Measurements from ENCODE around the gene DGKI. TPM values are rescaled to one million over a fixed set of nuclear protein-coding genes. Genes with fewer than 3 reads are reported as not detected.
"Not testable (repeated sequence)": the region's sequence is repeated elsewhere in the genome, so short reads cannot be mapped to it uniquely, and the experiment has no call there.

The DGKI gene
- total and polyA plus RNA-seq, 4 donors = 0.01 to 0.37 (median 0.31) TPM

DNA sequence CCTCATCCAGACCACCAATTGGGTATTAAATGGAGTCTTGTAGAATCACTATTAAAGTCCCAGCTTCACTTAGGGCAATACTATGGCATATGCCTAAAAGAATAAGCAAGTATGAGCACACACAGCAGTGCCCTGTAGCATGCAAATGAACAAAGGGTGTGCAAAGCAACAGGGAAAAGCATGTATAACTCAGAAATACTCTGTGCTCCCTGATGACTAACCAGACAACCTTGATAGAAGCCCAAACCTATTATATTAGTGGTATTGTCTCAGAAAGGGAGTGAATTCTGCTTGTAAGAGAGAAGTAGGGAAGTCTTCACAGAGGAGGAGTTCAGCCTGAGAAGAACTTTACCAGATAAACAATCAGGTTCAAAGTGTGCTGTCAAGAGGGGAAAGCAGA lies 131.2 kb downstream of the DGKI start (continued):
- TF ChIP-seq HNF4A (conservative IDR thresholded peaks at IDR 0.05) (no peak), RAD21 (IDR thresholded peaks at IDR 0.05) (no peak), JUND (IDR thresholded peaks at IDR 0.05) (no peak)
- TF ChIP-seq, protein P1, sequence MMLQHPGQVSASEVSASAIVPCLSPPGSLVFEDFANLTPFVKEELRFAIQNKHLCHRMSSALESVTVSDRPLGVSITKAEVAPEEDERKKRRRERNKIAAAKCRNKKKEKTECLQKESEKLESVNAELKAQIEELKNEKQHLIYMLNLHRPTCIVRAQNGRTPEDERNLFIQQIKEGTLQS (IDR thresholded peaks at IDR 0.05) = no peak

- Histone ChIP-seq H3K9me3 (ENCODE audit: control insufficient read depth in 4 of 4, low read length in 3 of 4) (no peaks in the 10 kb centered on the region), H3K27me3 (ENCODE audit: control insufficient read depth in 4 of 4, insufficient read depth in 4 of 4, low read length in 3 of 4) (peaks cover 0 to 5% (median 0%) of the 10 kb centered on the region in 4 donors), H3K4me1 (ENCODE audit: control insufficient read depth in 4 of 4, insufficient read depth in 4 of 4, low read length in 3 of 4) (no peaks in the 10 kb centered on the region), H3K36me3 (ENCODE audit: control insufficient read depth in 4 of 4, insufficient read depth in 3 of 4, low read depth in 1 of 4, low read length in 3 of 4) (no peaks in the 10 kb centered on the region), H3K9ac (ENCODE audit: low read depth in 1 of 2, low read length in 2 of 2) (no peak overlapping the region), H3K4me3 (ENCODE audit: low read depth in 1 of 3, low read length in 3 of 3) (no peak overlapping the region), H3K27ac (ENCODE audit: low read depth in 1 of 2, low read length in 2 of 2) (no peak overlapping the region)
- no peak for DNase-seq (ENCODE audit: low spot score)
- no peak for TF ChIP-seq EGR1 (IDR thresholded peaks at IDR 0.05; ENCODE audit: low read depth in 2 of 2)
- no peak for TF ChIP-seq RXRA (IDR thresholded peaks at IDR 0.05)
- TF ChIP-seq, protein P2, sequence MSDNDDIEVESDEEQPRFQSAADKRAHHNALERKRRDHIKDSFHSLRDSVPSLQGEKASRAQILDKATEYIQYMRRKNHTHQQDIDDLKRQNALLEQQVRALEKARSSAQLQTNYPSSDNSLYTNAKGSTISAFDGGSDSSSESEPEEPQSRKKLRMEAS (IDR thresholded peaks at IDR 0.05) = no peak
- no peak for TF ChIP-seq SP1 (IDR thresholded peaks at IDR 0.05)
- no peak for TF ChIP-seq FOXA1 (IDR thresholded peaks at IDR 0.05)
- TF ChIP-seq, protein P3, sequence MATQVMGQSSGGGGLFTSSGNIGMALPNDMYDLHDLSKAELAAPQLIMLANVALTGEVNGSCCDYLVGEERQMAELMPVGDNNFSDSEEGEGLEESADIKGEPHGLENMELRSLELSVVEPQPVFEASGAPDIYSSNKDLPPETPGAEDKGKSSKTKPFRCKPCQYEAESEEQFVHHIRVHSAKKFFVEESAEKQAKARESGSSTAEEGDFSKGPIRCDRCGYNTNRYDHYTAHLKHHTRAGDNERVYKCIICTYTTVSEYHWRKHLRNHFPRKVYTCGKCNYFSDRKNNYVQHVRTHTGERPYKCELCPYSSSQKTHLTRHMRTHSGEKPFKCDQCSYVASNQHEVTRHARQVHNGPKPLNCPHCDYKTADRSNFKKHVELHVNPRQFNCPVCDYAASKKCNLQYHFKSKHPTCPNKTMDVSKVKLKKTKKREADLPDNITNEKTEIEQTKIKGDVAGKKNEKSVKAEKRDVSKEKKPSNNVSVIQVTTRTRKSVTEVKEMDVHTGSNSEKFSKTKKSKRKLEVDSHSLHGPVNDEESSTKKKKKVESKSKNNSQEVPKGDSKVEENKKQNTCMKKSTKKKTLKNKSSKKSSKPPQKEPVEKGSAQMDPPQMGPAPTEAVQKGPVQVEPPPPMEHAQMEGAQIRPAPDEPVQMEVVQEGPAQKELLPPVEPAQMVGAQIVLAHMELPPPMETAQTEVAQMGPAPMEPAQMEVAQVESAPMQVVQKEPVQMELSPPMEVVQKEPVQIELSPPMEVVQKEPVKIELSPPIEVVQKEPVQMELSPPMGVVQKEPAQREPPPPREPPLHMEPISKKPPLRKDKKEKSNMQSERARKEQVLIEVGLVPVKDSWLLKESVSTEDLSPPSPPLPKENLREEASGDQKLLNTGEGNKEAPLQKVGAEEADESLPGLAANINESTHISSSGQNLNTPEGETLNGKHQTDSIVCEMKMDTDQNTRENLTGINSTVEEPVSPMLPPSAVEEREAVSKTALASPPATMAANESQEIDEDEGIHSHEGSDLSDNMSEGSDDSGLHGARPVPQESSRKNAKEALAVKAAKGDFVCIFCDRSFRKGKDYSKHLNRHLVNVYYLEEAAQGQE (IDR thresholded peaks at IDR 0.05) = no peak
- no peak for TF ChIP-seq GABPA (IDR thresholded peaks at IDR 0.05 in 1 of 2, conservative IDR thresholded peaks at IDR 0.05 in 1 of 2)
- no peak for TF ChIP-seq HNF4G (IDR thresholded peaks at IDR 0.05)
- TF ChIP-seq JUND (IDR thresholded peaks at IDR 0.05) = no peak
- TF ChIP-seq TAF1 (conservative IDR thresholded peaks at IDR 0.05) = no peak
- TF ChIP-seq FOXA2 (IDR thresholded peaks at IDR 0.05) = no peak
- TF ChIP-seq, protein P4, sequence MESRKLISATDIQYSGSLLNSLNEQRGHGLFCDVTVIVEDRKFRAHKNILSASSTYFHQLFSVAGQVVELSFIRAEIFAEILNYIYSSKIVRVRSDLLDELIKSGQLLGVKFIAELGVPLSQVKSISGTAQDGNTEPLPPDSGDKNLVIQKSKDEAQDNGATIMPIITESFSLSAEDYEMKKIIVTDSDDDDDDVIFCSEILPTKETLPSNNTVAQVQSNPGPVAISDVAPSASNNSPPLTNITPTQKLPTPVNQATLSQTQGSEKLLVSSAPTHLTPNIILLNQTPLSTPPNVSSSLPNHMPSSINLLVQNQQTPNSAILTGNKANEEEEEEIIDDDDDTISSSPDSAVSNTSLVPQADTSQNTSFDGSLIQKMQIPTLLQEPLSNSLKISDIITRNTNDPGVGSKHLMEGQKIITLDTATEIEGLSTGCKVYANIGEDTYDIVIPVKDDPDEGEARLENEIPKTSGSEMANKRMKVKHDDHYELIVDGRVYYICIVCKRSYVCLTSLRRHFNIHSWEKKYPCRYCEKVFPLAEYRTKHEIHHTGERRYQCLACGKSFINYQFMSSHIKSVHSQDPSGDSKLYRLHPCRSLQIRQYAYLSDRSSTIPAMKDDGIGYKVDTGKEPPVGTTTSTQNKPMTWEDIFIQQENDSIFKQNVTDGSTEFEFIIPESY (IDR thresholded peaks at IDR 0.05) = no peak
- 76% methylated on average over 3 of the region's 3 CpGs for WGBS
These were observed 131.7 kb downstream of the DGKI start for GRCh38 chr7:137715121-137715520.

GRCh38 chr7:137706330-137706729 lies 140.4 kb downstream of the DGKI start:
- not testable (repeated sequence) for H3K4me1 ChIP-seq (ENCODE audit: control insufficient read depth in 4 of 4, insufficient read depth in 4 of 4, low read length in 3 of 4); H3K9ac ChIP-seq (ENCODE audit: low read depth in 1 of 2, low read length in 2 of 2); H3K27ac ChIP-seq (ENCODE audit: low read depth in 1 of 2, low read length in 2 of 2); H3K27me3 ChIP-seq (ENCODE audit: control insufficient read depth in 4 of 4, insufficient read depth in 4 of 4, low read length in 3 of 4); H3K4me3 ChIP-seq (ENCODE audit: low read depth in 1 of 3, low read length in 3 of 3); H3K36me3 ChIP-seq (ENCODE audit: control insufficient read depth in 4 of 4, insufficient read depth in 3 of 4, low read depth in 1 of 4, low read length in 3 of 4); DNase-seq (ENCODE audit: low spot score)
- peaks cover 2 to 16% (median 8%) of the 10 kb centered on the region in 4 donors for H3K9me3 ChIP-seq (ENCODE audit: control insufficient read depth in 4 of 4, low read length in 3 of 4)
- WGBS = 98% methylated on average over 5 of the region's 5 CpGs
